Thoracic aorta (tissue), 2 donors: ENCODE results near the gene C16orf78. TPM values are rescaled to one million over a fixed set of nuclear protein-coding genes. Genes with fewer than 3 reads are reported as not detected.

Experiments
- ATAC-seq: fragments of 150-250 bp; one replicate; pipeline ENCODE4 v1.8.0; 2017; ENCODE audit warnings: low read depth; ENCODE audit not compliant: insufficient number of reproducible peaks, low FRiP score
- DNase-seq: peaks from one replicate; pipeline ENCODE4 v3.0.0-alpha.2; 2020; ENCODE audit warnings: low spot score
- H3K27ac ChIP-seq, 2 donors: fragments of 200-600 bp; sonication (generic); 1 replicate in 1 of 2; 2 replicates in 1 of 2; pipeline ENCODE4 v1.5.1; 2016; ENCODE audit warnings: mild to moderate bottlenecking in 2 of 2, moderate library complexity in 2 of 2
- H3K27me3 ChIP-seq: fragments of 200-600 bp; sonication (generic); replicated peaks from 2 replicates; pipeline ENCODE4 v1.6.0; 2016; ENCODE audit warnings: mild to moderate bottlenecking; ENCODE audit not compliant: insufficient read depth
- H3K36me3 ChIP-seq: fragments of 200-600 bp; sonication (generic); one replicate; pipeline ENCODE4 v1.5.1; 2016
- H3K4me1 ChIP-seq, 2 donors: fragments of 200-600 bp; sonication (generic); 1 replicate in 1 of 2; 2 replicates in 1 of 2; pipeline versions ENCODE4 v1.5.1 to v1.6.0; 2016; ENCODE audit warnings: low read depth in 2 of 2, mild to moderate bottlenecking in 1 of 2; ENCODE audit not compliant: control insufficient read depth in 1 of 2
- H3K4me3 ChIP-seq: fragments of 200-600 bp; sonication (generic); 2 replicates; pipeline ENCODE4 v1.5.1; 2016; ENCODE audit warnings: mild to moderate bottlenecking
- H3K9me3 ChIP-seq: fragments of 200-600 bp; sonication (generic); 2 replicates; pipeline ENCODE4 v1.5.1; 2016
- total RNA-seq, 2 donors: library from RNA; depleted of rRNA; stranded (reverse); fragments of >200 nt; gene quantifications; one replicate each; pipeline versions ENCODE4 v1.1.0 to v1.2.3, GENCODE V29; 2016
- TF ChIP-seq, protein P1 (sequence below): fragments of 200-600 bp; sonication (generic); IDR thresholded peaks from one replicate; pipeline ENCODE4 v1.5.1; 2019; ENCODE audit warnings: antibody characterized with exemption

C16orf78 gene
- total RNA-seq, 2 donors from 2014 or later, result not detected

DNA sequence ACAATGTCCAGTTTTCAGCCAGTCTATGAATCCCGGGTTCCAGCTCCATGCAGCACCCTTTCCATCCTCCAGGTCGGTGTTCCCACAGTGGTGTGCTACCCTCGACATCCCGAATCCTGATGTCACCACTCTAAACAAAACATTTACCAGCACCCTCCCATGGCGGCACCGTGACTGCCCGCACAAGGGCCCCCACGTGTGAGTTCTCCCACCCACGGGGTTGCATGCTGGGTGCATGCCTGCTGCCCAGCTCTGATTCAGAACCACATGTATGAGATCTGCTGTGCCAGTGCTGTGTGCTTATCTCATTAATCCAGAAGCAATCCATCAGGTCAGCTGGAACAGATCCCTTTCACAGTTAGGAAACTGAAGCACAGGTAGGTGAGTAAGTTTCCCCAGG is 57.4 kb downstream of the C16orf78 start:
- DNase-seq (no peak), ATAC-seq (no peak)
- no peaks in the 10 kb centered on the region for H3K4me1 ChIP-seq
- TF ChIP-seq, protein P1, sequence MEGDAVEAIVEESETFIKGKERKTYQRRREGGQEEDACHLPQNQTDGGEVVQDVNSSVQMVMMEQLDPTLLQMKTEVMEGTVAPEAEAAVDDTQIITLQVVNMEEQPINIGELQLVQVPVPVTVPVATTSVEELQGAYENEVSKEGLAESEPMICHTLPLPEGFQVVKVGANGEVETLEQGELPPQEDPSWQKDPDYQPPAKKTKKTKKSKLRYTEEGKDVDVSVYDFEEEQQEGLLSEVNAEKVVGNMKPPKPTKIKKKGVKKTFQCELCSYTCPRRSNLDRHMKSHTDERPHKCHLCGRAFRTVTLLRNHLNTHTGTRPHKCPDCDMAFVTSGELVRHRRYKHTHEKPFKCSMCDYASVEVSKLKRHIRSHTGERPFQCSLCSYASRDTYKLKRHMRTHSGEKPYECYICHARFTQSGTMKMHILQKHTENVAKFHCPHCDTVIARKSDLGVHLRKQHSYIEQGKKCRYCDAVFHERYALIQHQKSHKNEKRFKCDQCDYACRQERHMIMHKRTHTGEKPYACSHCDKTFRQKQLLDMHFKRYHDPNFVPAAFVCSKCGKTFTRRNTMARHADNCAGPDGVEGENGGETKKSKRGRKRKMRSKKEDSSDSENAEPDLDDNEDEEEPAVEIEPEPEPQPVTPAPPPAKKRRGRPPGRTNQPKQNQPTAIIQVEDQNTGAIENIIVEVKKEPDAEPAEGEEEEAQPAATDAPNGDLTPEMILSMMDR, result no peak
- H3K4me3 ChIP-seq, result no peak overlapping the region
- H3K27ac ChIP-seq, result no peak overlapping the region
- no peaks in the 10 kb centered on the region for H3K9me3 ChIP-seq
- no peaks in the 10 kb centered on the region for H3K36me3 ChIP-seq
- no peaks in the 10 kb centered on the region for H3K27me3 ChIP-seq

DNA sequence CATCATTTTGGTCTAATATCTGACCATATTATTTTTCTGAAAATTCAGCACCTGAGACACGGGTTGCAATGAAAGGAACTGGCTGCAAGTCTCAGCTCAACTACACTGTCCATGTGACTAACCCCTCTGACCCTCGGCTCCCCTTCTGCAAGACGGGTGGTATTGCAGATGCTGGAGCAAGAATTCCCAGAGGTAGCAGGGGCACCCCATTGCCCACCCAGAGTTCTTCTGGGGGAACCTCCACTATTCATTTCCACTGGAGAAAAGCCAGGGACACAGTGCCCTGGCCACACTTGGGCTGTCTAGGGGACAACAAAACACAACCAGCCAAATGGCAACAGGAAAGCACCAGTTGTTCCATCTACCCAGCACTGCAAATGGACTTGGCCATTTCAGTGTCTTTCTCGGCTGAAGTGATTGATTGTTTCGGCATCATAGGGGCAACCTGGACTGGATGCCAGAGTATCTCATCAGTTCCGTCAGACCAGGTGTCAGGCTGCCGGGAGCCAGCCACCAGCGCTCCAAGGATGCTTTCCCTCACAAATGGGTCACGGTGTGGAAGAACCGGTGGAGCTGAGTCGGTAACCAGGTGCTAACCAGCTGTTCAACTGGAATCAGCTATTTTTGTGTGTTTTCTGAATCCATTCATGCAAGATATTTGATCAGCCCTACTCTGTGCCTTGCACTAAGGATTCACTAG is 58.1 kb downstream of the C16orf78 start:
- no peak for ATAC-seq
- Histone ChIP-seq H3K36me3 (no peaks in the 10 kb centered on the region), H3K4me1 (no peaks in the 10 kb centered on the region), H3K27me3 (no peaks in the 10 kb centered on the region), H3K4me3 (no peak overlapping the region), H3K9me3 (no peaks in the 10 kb centered on the region), H3K27ac (no peak overlapping the region)
- DNase-seq, result no peak
- TF ChIP-seq, protein P1, result no peak

DNA sequence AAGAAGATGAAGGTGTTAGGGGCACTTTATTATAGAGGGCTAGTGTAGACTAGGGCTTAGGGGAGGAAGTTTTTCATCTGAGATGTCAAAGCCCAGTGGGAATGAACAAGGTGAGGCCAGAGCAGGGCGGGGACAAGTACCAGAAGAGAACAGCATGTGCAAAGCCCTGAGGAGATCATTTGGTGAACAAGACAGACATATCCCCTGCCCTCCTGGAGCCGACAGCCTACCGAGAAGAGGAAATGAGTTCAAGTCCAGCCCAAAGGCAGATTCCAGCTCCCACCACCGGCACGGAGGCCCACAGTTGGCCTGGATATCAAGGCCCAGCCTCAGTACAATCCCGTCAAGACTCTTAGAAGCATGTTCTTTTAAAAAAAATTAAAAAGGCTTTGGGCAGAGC is 61.1 kb downstream of the C16orf78 start:
- Histone ChIP-seq H3K27ac (no peak overlapping the region), H3K36me3 (no peaks in the 10 kb centered on the region), H3K27me3 (no peaks in the 10 kb centered on the region), H3K4me3 (no peak overlapping the region), H3K9me3 (no peaks in the 10 kb centered on the region), H3K4me1 (no peaks in the 10 kb centered on the region)
- TF ChIP-seq, protein P1, result no peak
- DNase-seq, result no peak
- no peak for ATAC-seq

DNA sequence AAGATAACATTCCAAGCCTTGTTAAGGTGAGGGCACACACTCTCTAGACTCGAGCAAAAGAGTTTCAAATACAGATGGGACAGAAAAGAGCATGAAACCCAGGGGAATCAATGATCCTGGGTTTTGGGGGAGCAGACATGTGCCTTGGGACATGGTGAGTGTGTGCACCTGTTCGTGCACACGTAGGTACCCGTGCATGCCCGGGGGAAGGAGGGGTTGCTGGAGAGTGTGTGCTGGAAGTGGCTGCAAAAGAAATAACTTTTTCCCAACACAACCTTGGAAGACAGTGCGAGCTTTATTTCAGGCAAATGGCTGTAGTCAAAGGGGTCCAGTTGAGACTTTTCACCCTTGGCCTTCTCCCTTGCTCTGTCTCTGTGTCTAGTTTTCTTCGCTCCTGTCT is 62.6 kb downstream of the C16orf78 start:
- DNase-seq, result no peak
- ATAC-seq, result no peak

DNA sequence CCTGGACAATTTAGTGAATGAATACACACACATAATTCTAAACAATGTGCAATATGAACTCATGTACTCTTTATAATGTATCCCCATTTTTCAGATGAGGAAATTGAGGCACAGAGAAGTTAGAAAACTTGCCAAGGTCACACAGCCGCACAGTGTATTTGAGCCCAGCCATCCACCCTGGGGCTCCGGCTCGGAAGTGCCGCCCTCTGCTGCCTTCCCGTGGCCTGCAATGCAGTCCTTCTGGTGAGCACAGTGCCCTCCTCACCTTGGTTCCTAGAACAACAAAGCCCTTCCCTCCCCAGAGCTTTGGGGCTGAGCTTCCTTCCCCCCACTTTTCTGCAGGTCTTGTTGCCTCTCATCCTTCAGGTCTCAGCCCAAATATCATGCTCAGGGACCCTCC is 63.7 kb downstream of the C16orf78 start:
- ATAC-seq, result no peak
- H3K4me1 ChIP-seq, result no peaks in the 10 kb centered on the region
- H3K27ac ChIP-seq, result no peak overlapping the region
- H3K27me3 ChIP-seq, result no peaks in the 10 kb centered on the region
- H3K9me3 ChIP-seq, result no peaks in the 10 kb centered on the region
- DNase-seq, result no peak
- no peak overlapping the region for H3K4me3 ChIP-seq
- H3K36me3 ChIP-seq, result no peaks in the 10 kb centered on the region
- TF ChIP-seq, protein P1, result no peak

More for the DNA sequence above, 62.6 kb downstream of the C16orf78 start:
- Histone ChIP-seq H3K27ac (no peak overlapping the region), H3K36me3 (no peaks in the 10 kb centered on the region), H3K4me3 (no peak overlapping the region), H3K27me3 (no peaks in the 10 kb centered on the region), H3K4me1 (no peaks in the 10 kb centered on the region), H3K9me3 (no peaks in the 10 kb centered on the region)
- TF ChIP-seq, protein P1, result no peak
